ENCODE results near the gene MAP3K20.

Gene MAP3K20

GRCh38 chr2:173229086-173229485, 153.4 kb downstream of the MAP3K20 start:
- Histone ChIP-seq H3K4me3 (ENCODE audit: low read depth in 1 of 2, low read length in 2 of 2) (no peak overlapping the region), H2AFZ (ENCODE audit: low read depth, low read length) (no peak overlapping the region), H3K79me2 (ENCODE audit: insufficient read depth, low read length) (no peaks in the 10 kb centered on the region), H3K4me2 (ENCODE audit: insufficient read depth, low read length) (no peak overlapping the region), H3K27me3 (ENCODE audit: insufficient read depth, low read length, poor library complexity) (no peaks in the 10 kb centered on the region), H3K9ac (ENCODE audit: low read depth, low read length) (no peak overlapping the region), H3K9me3 (ENCODE audit: insufficient read depth, low read length, severe bottlenecking) (no peaks in the 10 kb centered on the region), H3K4me1 (ENCODE audit: insufficient read depth, low read length) (no peaks in the 10 kb centered on the region), H4K20me1 (ENCODE audit: insufficient read depth, low read length) (no peaks in the 10 kb centered on the region), H3K36me3 (ENCODE audit: insufficient read depth, low read length) (peaks cover 19% of the 10 kb centered on the region), H3K27ac (ENCODE audit: low read length) (no peak overlapping the region)
- no peak for TF ChIP-seq CTCF (IDR thresholded peaks at IDR 0.05; ENCODE audit: borderline replicate concordance, extremely low read depth, low read length, poor library complexity, severe bottlenecking)
- TF ChIP-seq EZH2 (IDR thresholded peaks at IDR 0.05; ENCODE audit: borderline replicate concordance, low read depth, low read length, severe bottlenecking): no peak
- ATAC-seq (ENCODE audit: insufficient read depth, low read depth) (no peak), DNase-seq (no peak)

- Histone ChIP-seq H2AFZ (ENCODE audit: low read depth, low read length) (no peak overlapping the region), H3K36me3 (ENCODE audit: insufficient read depth, low read length) (peaks cover 23% of the 10 kb centered on the region), H3K79me2 (ENCODE audit: insufficient read depth, low read length) (no peaks in the 10 kb centered on the region), H3K4me3 (ENCODE audit: low read depth in 1 of 2, low read length in 2 of 2) (no peak overlapping the region), H3K9ac (ENCODE audit: low read depth, low read length) (no peak overlapping the region), H3K4me1 (ENCODE audit: insufficient read depth, low read length) (no peaks in the 10 kb centered on the region), H4K20me1 (ENCODE audit: insufficient read depth, low read length) (no peaks in the 10 kb centered on the region), H3K27ac (ENCODE audit: low read length) (no peak overlapping the region), H3K4me2 (ENCODE audit: insufficient read depth, low read length) (no peak overlapping the region), H3K9me3 (ENCODE audit: insufficient read depth, low read length, severe bottlenecking) (no peaks in the 10 kb centered on the region), H3K27me3 (ENCODE audit: insufficient read depth, low read length, poor library complexity) (no peaks in the 10 kb centered on the region)
- TF ChIP-seq EZH2 (IDR thresholded peaks at IDR 0.05; ENCODE audit: borderline replicate concordance, low read depth, low read length, severe bottlenecking): no peak
- TF ChIP-seq CTCF (IDR thresholded peaks at IDR 0.05; ENCODE audit: borderline replicate concordance, extremely low read depth, low read length, poor library complexity, severe bottlenecking): no peak
- ATAC-seq (ENCODE audit: insufficient read depth, low read depth): no peak
- no peak for DNase-seq
These were observed 154.5 kb downstream of the MAP3K20 start for GRCh38 chr2:173230181-173230580.

GRCh38 chr2:173231042-173231441, 155.4 kb downstream of the MAP3K20 start:
- no peak for TF ChIP-seq EZH2 (IDR thresholded peaks at IDR 0.05; ENCODE audit: borderline replicate concordance, low read depth, low read length, severe bottlenecking)
- no peak for TF ChIP-seq CTCF (IDR thresholded peaks at IDR 0.05; ENCODE audit: borderline replicate concordance, extremely low read depth, low read length, poor library complexity, severe bottlenecking)
- Histone ChIP-seq H3K36me3 (ENCODE audit: insufficient read depth, low read length) (peaks cover 23% of the 10 kb centered on the region), H3K4me3 (ENCODE audit: low read depth in 1 of 2, low read length in 2 of 2) (no peak overlapping the region), H3K27me3 (ENCODE audit: insufficient read depth, low read length, poor library complexity) (no peaks in the 10 kb centered on the region), H3K27ac (ENCODE audit: low read length) (no peak overlapping the region), H2AFZ (ENCODE audit: low read depth, low read length) (no peak overlapping the region), H3K4me1 (ENCODE audit: insufficient read depth, low read length) (no peaks in the 10 kb centered on the region), H3K4me2 (ENCODE audit: insufficient read depth, low read length) (no peak overlapping the region), H3K9me3 (ENCODE audit: insufficient read depth, low read length, severe bottlenecking) (no peaks in the 10 kb centered on the region), H3K9ac (ENCODE audit: low read depth, low read length) (no peak overlapping the region), H3K79me2 (ENCODE audit: insufficient read depth, low read length) (no peaks in the 10 kb centered on the region), H4K20me1 (ENCODE audit: insufficient read depth, low read length) (no peaks in the 10 kb centered on the region)
- ATAC-seq (ENCODE audit: insufficient read depth, low read depth) (no peak), DNase-seq (no peak)

GRCh38 chr2:173231465-173231864, 155.8 kb downstream of the MAP3K20 start:
- no peak overlapping the region for H2AFZ ChIP-seq (ENCODE audit: low read depth, low read length)
- H3K79me2 ChIP-seq (ENCODE audit: insufficient read depth, low read length): no peaks in the 10 kb centered on the region
- no peaks in the 10 kb centered on the region for H3K27me3 ChIP-seq (ENCODE audit: insufficient read depth, low read length, poor library complexity)
- H3K4me3 ChIP-seq (ENCODE audit: low read depth in 1 of 2, low read length in 2 of 2): no peak overlapping the region
- DNase-seq: no peak
- no peaks in the 10 kb centered on the region for H3K4me1 ChIP-seq (ENCODE audit: insufficient read depth, low read length)
- H3K27ac ChIP-seq (ENCODE audit: low read length): no peak overlapping the region
- H3K9me3 ChIP-seq (ENCODE audit: insufficient read depth, low read length, severe bottlenecking): no peaks in the 10 kb centered on the region
- H3K9ac ChIP-seq (ENCODE audit: low read depth, low read length): no peak overlapping the region
- H3K4me2 ChIP-seq (ENCODE audit: insufficient read depth, low read length): no peak overlapping the region
- H3K36me3 ChIP-seq (ENCODE audit: insufficient read depth, low read length): peaks cover 23% of the 10 kb centered on the region
- no peaks in the 10 kb centered on the region for H4K20me1 ChIP-seq (ENCODE audit: insufficient read depth, low read length)
- TF ChIP-seq EZH2 (IDR thresholded peaks at IDR 0.05; ENCODE audit: borderline replicate concordance, low read depth, low read length, severe bottlenecking) (no peak), CTCF (IDR thresholded peaks at IDR 0.05; ENCODE audit: borderline replicate concordance, extremely low read depth, low read length, poor library complexity, severe bottlenecking) (no peak)
- no peak for ATAC-seq (ENCODE audit: insufficient read depth, low read depth)

All from DND-41 (cell line).